ENCODE data around the gene CELF1. TPM values are rescaled to one million over a fixed set of nuclear protein-coding genes. Genes with fewer than 3 reads are reported as not detected.

The CELF1 gene
- total RNA-seq, 1 donor from 2014 or later = 102 TPM

GRCh38 chr11:47508240-47508957 lies 44.5 kb downstream of the CELF1 start:
- no peak for DNase-seq

DNA sequence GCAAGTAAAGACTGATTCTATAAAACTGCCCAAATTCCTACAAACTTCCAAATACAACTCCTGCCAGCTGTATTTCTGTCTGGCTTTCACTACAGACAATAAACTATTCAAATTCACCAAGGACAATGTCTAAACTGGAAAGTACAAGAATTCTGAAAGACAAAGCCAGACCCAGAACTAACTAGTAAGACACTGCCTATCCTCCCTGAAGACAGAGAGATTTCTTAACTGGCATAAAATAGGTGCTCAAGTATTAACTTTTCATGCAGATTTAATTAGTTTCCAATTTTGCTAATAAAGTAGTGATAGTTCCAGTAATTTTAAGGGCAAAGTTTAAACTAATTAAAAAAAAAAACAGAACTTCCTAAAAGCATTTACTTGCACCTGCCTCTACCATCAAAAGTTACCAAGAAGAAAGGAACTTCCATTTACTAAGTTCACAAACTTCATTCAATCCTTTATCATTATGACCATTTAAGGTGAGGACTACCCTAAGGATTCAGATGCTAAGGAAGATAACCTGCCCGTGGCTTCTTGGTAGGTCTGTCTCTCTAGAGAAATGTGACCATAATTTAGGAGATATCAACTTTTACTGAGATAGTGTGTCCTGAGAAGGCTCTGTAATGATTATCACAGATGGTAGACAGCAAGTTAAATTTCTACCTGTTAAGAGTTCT lies 45.2 kb downstream of the CELF1 start:
- DNase-seq = no peak

- DNase-seq = no peak
Observed at GRCh38 chr11:47506795-47507562, 46.0 kb downstream of the CELF1 start.

- no peak for DNase-seq
Observed at GRCh38 chr11:47506373-47506772, 46.6 kb downstream of the CELF1 start.

DNA sequence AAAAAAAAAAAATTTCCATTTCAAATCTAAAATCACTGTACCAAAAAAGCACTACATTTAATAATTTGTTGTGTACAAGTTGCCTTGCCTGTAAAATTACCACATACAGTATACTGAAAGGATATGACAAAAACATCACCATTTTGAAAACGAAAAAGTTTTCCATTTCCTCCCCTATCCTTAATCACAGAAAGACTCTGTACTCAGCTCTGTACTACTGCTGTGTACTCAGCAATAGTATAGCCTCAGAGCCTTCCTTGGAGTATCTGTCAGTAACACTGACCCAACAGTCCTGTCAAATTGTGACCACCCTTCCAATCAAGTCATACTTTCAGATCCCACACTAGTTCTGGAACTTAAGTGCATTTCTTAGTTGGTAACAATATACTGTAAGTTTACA lies 48.0 kb downstream of the CELF1 start:
- no peak for DNase-seq

- DNase-seq = no peak
Observed at GRCh38 chr11:47503227-47503626, 49.7 kb downstream of the CELF1 start.

- no peak for DNase-seq
Observed at GRCh38 chr11:47502767-47503166, 50.2 kb downstream of the CELF1 start.

- DNase-seq = no peak
Observed at GRCh38 chr11:47501101-47501500, 51.8 kb downstream of the CELF1 start.

DNA sequence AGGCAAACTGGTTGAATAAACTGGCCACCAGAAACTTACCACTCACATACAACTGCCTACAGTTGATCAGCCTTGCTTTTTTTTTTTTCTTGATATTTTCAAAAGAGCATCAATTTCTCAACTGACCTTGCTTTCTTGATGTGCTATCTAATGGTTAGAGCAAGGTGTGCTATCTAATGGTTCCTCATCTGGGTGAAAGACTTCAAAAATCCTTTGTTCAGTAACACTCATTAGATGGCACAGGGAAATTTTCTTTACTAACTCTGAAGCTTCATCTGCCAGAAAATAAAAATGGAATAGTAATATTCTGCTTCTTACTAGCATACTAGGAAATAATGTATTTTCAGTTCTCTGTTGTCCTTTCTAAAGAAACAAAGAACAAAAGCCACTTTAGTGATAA lies 52.8 kb downstream of the CELF1 start:
- DNase-seq = no peak

DNA sequence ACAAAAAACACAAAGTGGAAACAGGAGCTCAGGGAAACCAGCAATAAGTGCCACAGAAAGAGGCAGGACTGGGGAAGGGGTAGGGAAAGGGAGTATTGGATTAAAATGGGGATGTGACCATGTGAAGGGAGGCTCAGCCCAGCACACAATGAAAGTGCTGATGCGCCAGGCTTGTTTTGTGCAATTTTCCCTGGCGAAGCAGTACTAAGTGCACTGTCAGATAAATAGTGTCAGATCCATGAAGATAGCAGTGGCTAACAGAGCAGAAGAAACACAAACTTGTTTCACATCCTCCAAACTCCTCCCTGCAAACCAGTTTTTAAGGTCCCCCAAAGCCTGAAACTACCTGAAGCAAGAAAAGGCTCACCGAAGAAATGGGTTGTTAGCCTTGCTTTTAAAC lies 53.3 kb downstream of the CELF1 start:
- DNase-seq = no peak

GRCh38 chr11:47499161-47499560 lies 53.8 kb downstream of the CELF1 start:
- no peak for DNase-seq

GRCh38 chr11:47498584-47499152 lies 54.3 kb downstream of the CELF1 start:
- no peak for DNase-seq

DNA sequence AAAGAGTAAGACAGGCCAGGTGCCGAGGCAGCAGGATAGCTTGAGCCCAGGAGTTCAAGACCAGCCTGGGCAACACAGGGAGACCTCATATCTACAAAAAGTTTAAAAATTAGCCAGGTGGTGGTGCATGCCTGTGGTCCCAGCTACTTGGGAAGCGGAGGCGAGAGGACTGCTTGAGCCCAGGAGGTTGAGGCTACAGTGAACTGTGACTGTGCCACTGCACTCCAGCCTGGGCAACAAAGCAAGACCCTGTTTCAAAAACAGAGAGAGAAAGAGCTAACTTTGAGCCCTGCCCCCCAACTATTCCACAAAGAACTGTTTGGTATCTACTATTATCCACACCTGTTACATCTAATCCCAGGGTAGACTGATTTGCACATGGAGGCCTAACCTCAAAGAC lies 54.8 kb downstream of the CELF1 start:
- no peak for DNase-seq

- DNase-seq = no peak
Observed at GRCh38 chr11:47496808-47497207, 56.1 kb downstream of the CELF1 start.

- DNase-seq = no peak
Observed at GRCh38 chr11:47495856-47496217, 57.1 kb downstream of the CELF1 start.

GRCh38 chr11:47495011-47495855 lies 57.7 kb downstream of the CELF1 start:
- peak; percentile 26 for DNase-seq

DNA sequence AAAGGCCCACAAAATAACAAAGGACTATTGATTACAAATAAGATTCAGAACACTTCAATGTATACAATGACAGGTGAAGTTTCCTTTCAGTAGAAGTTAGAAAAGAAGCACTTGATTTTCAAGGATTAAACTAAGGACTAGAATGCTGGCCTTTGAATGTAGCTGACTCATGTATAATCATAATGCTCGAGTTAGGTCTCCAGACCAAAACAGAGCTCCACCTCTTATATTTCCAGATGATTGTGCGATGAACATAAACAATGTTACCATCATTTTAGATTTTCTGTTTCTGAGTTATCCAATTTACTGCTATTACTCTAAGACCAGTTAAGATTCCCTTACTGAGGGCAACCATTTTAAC lies 63.6 kb downstream of the CELF1 start:
- DNase-seq = no peak

DNA sequence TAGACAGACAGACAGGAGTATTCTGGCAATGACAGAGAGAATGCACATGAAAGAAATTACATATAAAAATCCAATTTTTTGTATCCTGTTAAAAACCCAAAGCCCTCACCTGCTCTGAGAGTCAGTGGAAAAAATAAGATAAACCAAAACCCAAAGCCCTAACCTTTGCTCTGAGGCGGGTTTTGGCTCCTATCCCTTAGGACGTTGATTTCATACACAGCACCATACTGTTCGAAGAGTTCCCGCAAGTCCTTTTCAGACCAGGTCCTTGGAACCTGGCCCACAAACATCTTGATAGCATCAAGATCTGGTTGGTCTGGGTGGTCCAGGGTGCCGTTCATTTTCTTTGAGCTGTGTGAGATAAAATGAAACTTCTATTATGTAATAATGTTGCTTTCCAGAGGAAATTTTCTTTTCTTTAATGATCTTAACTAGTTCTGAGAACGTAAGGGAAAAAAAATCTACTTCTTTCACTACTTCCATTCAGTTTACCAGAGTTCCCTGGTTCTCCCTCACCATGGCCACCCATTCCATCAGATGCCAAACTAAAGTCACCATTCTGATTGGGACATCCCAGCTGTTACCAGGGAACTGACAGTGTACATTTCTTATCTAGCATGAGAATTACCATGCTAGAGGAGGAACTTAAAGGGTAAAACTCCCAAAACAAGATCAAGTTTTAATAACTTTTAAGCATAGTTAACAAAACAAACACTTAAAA lies 64.1 kb downstream of the CELF1 start:
- DNase-seq = no peak

DNA sequence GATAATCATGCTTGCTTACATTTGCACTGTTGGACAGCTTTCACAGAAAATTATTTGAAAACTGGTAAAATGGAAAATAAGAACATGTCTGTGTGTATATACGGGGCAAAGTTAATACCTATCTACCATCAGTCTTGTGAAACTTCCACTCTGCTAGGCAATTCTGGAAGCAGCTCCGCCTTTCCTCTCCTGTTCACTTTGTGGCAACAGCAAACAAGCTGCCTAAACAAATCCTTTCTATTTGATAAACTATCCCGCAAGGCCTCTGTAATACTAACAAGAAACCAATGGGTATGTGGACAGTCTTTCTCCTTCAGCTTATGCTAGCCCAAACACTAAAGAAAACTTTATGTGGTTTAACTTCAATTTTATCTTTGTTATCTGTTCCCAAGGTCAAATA lies 64.8 kb downstream of the CELF1 start:
- DNase-seq = no peak

DNA sequence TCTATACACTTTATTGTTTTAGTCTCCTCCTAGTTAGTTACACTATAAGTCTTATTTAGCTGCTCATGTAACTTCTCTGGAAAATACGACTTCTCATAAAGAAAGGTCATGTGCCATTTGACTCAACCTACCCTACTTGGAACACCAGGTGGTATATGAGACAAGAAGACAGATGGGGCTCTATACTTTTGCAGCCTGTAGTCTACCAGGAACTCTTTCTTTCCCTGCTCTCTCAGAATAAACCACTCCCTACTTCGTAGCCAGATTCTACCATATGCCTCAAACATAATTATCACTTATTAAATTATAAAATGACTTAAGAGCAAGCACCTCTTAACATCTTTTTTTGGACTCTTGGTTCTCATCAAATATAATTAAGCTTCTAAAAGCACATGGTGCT lies 65.5 kb downstream of the CELF1 start:
- DNase-seq = no peak

DNA sequence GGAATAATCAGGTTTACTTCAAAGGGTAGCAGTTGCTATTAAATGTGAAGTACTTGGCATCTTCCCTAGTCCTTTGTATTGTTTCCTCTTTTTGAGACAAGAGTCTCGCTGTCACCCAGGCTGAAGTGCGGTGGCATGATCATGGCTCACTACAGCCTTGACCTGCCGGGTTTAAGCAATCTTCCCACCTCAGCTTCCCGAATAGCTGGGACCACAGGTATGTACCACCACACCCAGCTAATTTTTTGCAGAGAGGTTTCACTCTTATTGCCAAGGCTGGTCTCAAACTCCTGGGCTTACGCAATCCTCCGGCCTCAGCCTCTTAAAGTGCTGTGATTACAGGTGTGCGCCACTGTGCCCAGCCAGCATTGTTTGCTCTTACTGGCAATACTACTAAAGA lies 67.8 kb downstream of the CELF1 start:
- no peak for DNase-seq

- DNase-seq = no peak
Observed at GRCh38 chr11:47483457-47483856, 69.5 kb downstream of the CELF1 start.

Measured in skin of body (tissue), 2 donors.